Right cardiac atrium (tissue), 5 donors: ENCODE data around the gene FAM204A. TPM values are rescaled to one million over a fixed set of nuclear protein-coding genes. Genes with fewer than 3 reads are reported as not detected.

Source experiments
- ATAC-seq, 2 donors: fragments of 200-7000 bp; cut with Tn5 transposase; one replicate each; pipeline versions ENCODE4 v1.8.0 to v1.9.1; 2020; ENCODE audit warnings: moderate library complexity in 2 of 2, mild to moderate bottlenecking in 1 of 2
- DNase-seq, 3 donors: peaks; one replicate each; pipeline ENCODE4 v3.0.0-alpha.2; 2020
- H3K27ac ChIP-seq: one replicate; pipeline ENCODE4 v1.5.1; 2013; ENCODE audit warnings: mild to moderate bottlenecking, low read length, control low read depth, moderate library complexity
- H3K27me3 ChIP-seq: one replicate; pipeline ENCODE4 v1.6.1; 2013; ENCODE audit not compliant: control insufficient read depth, insufficient read depth
- H3K4me1 ChIP-seq: one replicate; pipeline ENCODE4 v1.6.1; 2013; ENCODE audit warnings: low read length; ENCODE audit not compliant: control insufficient read depth, insufficient read depth
- H3K4me3 ChIP-seq: one replicate; pipeline ENCODE4 v1.5.1; 2013; ENCODE audit warnings: low read length, control low read depth
- H3K9me3 ChIP-seq: one replicate; pipeline ENCODE4 v1.6.1; 2013; ENCODE audit warnings: low read length; ENCODE audit not compliant: control insufficient read depth
- WGBS: extraction: QIAGEN DNeasy Blood & Tissue Kit; methylation state at CpG from one replicate; pipeline ENCODE4 v1.1.7; 2013; 5-methylcytosine and 5-hydroxymethylcytosine counted together
- intact Hi-C, 4 donors: fragments of 100-400 bp; cut with DNase I; formaldehyde crosslinking; loops; one replicate each; pipeline versions ENCODE4 v1.11.0 to v1.14.0; 2022 to 2023
- long read RNA-seq, 4 donors: library from polyadenylated mRNA; unstranded; transcript quantifications; one replicate each; pipeline ENCODE4 v2.0.0, GENCODE V29; 2020 to 2021
- polyA plus RNA-seq: library from polyadenylated mRNA; stranded (reverse); fragments of 200-250 nt; gene quantifications from one replicate; pipeline ENCODE4 v1.2.3, GENCODE V29; 2013
- total RNA-seq, 4 donors: library from RNA; stranded (reverse); fragmentation: NEBNext Ultra II Directional; extraction: Animal tissue kit (Norgen Biotek cat#: 25700); gene quantifications; one replicate each; pipeline ENCODE4 v1.2.1, GENCODE V29; 2021
- donor health status: healthy with polysubstance abuse.
- donor health status: DM: no; HTN: yes; CAD: no.
- donor health status: DM: no; HTN: no; CAD: no.
- donor health status: DM: no; HTN: yes; CAD: no; lungs with severe emphysema.
- donor health status: DM: yes; HTN: yes; CAD: no.

FAM204A gene
- total RNA-seq (10 to 100 TPM; 52.2 to 80.9 (median 61.7) TPM), polyA plus RNA-seq (42.3 TPM)
- long read RNA-seq, donor 1, full-length matches to known transcripts: 35 of 51 reads
- long read RNA-seq, donor 1, partial matches to known transcripts: 5 of 51 reads
- long read RNA-seq, donor 1, other reads (novel, unspliced or antisense): 11 of 51 reads
- long read RNA-seq, donor 2, full-length matches to known transcripts: 13 of 18 reads
- long read RNA-seq, donor 2, partial matches to known transcripts: 1 of 18 reads
- long read RNA-seq, donor 2, other reads (novel, unspliced or antisense): 4 of 18 reads
- long read RNA-seq, donor 3, full-length matches to known transcripts: 63 of 85 reads
- long read RNA-seq, donor 3, partial matches to known transcripts: 11 of 85 reads
- long read RNA-seq, donor 3, other reads (novel, unspliced or antisense): 11 of 85 reads
- long read RNA-seq, donor 4, full-length matches to known transcripts: 20 of 23 reads
- long read RNA-seq, donor 4, partial matches to known transcripts: 0 of 23 reads
- long read RNA-seq, donor 4, other reads (novel, unspliced or antisense): 3 of 23 reads

DNA sequence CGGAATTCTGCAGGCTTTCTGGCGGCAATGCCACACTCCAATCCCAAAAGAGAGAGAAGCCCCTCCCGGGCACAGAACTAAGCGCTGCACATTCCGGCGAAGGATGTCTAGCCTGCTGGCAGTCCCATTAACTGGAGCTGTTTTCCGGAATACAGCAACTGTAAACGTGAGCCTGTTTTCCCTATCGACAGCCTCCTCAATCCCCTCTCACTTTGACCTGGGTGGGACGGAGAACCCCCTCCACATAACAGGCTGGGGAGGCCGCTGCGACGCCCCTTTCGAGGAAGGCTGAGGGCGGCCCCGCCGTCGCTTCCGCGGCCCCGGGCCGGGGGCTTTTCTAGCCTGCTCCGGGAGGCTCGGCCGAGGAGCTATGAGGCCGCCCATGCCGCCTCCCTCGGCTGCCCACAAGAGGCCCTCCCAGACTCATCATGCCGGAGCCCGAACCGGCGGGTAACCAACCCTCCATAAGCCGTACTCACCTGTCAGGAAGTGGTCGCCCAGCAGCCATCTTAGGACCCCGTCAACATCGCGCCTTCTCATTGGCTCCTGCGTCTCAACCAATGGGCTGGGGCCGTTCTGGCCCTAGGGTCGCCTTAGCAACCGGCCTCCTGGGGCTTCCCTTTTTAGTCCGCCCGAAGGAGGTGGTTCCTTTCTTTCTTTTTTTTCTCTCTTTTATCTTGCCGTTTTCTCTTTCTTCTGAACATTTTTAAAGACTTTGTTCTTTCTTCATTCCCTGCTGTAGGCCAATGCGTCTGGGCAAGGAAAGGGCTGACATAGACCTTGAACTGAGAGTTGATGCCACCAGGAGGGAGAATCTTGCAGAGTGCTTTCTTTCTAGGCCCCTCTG, at the start of gene FAM204A:
Gene FAM204A, minus strand, starts transcription at position 534 of the 847 bp plus-strand sequence. CDS start 5,909 bp downstream, outside the sequence.
- Histone ChIP-seq H3K27ac (peak within 1 kb of the TSS; percentile 78), H3K27me3 (no peaks in the 10 kb centered on the region), H3K9me3 (no peaks in the 10 kb centered on the region), H3K4me3 (peak within 1 kb of the TSS; percentile 100), H3K4me1 (no peaks in the 10 kb centered on the region)
- intact Hi-C loops: no loop called here
- DNase-seq: peak; percentile 93 to 98 (median 96)
- ATAC-seq: peak; percentile 99 to 100
- under 1% methylated on average over 45 of the region's 45 CpGs for WGBS

GRCh38 chr10:118383699-118384098, 41.6 kb upstream of the FAM204A start:
- DNase-seq: no peak
- Histone ChIP-seq H3K9me3 (peaks cover 2% of the 10 kb centered on the region), H3K4me3 (no peak overlapping the region), H3K27me3 (peaks cover under 1% of the 10 kb centered on the region), H3K27ac (no peak overlapping the region), H3K4me1 (no peaks in the 10 kb centered on the region)
- no peak for ATAC-seq
- WGBS: 78% methylated on average over 1 of the region's 1 CpG
- intact Hi-C loops: no loop called here

GRCh38 chr10:118383063-118383689, 41.1 kb upstream of the FAM204A start:
- ATAC-seq: no peak
- 72% methylated on average over 4 of the region's 4 CpGs for WGBS
- H3K27ac ChIP-seq: no peak overlapping the region
- DNase-seq: no peak
- no peak overlapping the region for H3K4me3 ChIP-seq
- H3K4me1 ChIP-seq: no peaks in the 10 kb centered on the region
- intact Hi-C loops: no loop called here
- no peaks in the 10 kb centered on the region for H3K9me3 ChIP-seq
- H3K27me3 ChIP-seq: no peaks in the 10 kb centered on the region

- intact Hi-C loops: no loop called here
- Histone ChIP-seq H3K27me3 (no peaks in the 10 kb centered on the region), H3K27ac (no peak overlapping the region), H3K4me3 (no peak overlapping the region), H3K4me1 (no peaks in the 10 kb centered on the region), H3K9me3 (no peaks in the 10 kb centered on the region)
- ATAC-seq: no peak
- no peak for DNase-seq
These were observed 32.3 kb upstream of the FAM204A start for GRCh38 chr10:118374404-118374803.

- H3K27me3 ChIP-seq: no peaks in the 10 kb centered on the region
- no peak for ATAC-seq
- intact Hi-C loops: no loop called here
- WGBS: 49% methylated on average over 4 of the region's 4 CpGs
- H3K9me3 ChIP-seq: no peaks in the 10 kb centered on the region
- H3K27ac ChIP-seq: no peak overlapping the region
- no peak for DNase-seq
- H3K4me3 ChIP-seq: no peak overlapping the region
- no peaks in the 10 kb centered on the region for H3K4me1 ChIP-seq
These were observed 31.7 kb upstream of the FAM204A start for GRCh38 chr10:118373786-118374185.

GRCh38 chr10:118370499-118370898, 28.4 kb upstream of the FAM204A start:
- intact Hi-C loops: no loop called here
- Histone ChIP-seq H3K27ac (no peak overlapping the region), H3K4me3 (no peak overlapping the region), H3K4me1 (no peaks in the 10 kb centered on the region), H3K27me3 (no peaks in the 10 kb centered on the region), H3K9me3 (no peaks in the 10 kb centered on the region)
- DNase-seq: no peak
- 90% methylated on average over 2 of the region's 2 CpGs for WGBS
- no peak for ATAC-seq

DNA sequence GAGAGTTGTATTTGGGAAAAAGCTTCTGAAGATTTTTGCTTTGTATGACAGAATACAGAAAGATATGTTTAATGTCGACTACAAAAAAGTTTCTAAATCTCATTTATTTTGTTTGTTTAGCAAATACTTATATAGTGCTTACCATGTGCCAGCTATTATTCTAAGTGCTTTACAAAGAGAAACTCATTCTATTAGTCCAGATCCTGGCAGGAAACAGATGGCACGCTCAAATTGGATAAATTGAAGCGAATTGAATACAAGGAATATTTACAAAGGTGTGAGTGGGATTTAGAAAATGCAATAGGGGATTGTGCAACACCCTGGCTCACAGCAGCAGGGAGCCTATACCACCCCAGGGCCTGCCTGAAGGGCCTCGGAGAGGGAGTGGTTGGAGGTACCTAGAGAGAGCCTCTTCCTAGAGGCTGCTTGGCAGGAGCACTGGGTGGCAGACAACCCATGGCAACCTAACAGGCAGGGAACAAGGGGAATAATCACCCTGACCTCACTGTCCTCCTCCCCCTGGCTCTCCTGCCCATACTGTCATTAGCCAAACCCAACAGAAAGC, 27.6 kb upstream of the FAM204A start:
- no peak overlapping the region for H3K27ac ChIP-seq
- H3K27me3 ChIP-seq: no peaks in the 10 kb centered on the region
- intact Hi-C loops: no loop called here
- H3K4me3 ChIP-seq: no peak overlapping the region
- ATAC-seq: no peak
- WGBS: 69% methylated on average over 4 of the region's 4 CpGs
- no peak for DNase-seq
- no peaks in the 10 kb centered on the region for H3K9me3 ChIP-seq
- H3K4me1 ChIP-seq: no peaks in the 10 kb centered on the region

DNA sequence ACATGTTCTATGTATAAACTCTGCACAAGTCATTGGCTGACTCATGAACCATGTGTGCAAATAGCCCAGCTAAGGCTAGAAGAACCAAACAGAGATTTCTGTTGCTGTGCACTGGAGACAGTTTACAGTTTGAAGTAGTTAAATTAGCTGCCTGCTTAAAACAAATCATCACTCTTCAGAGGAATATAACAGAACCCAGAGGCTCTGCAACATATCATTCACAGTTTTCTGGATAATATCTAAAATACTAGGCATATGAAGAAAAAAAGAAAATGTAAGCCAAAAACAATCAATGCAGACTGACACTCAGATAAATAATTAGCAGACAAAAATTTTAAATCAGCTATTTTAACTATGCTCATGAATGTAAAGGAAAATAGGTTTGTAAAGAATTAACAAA, 23.6 kb upstream of the FAM204A start:
- ATAC-seq (no peak), DNase-seq (no peak)
- Histone ChIP-seq H3K4me1 (no peaks in the 10 kb centered on the region), H3K27ac (no peak overlapping the region), H3K9me3 (no peaks in the 10 kb centered on the region), H3K27me3 (no peaks in the 10 kb centered on the region), H3K4me3 (no peak overlapping the region)
- intact Hi-C loops: no loop called here

GRCh38 chr10:118362103-118362502, 20.0 kb upstream of the FAM204A start:
- H3K9me3 ChIP-seq: no peaks in the 10 kb centered on the region
- H3K4me3 ChIP-seq: no peak overlapping the region
- H3K27ac ChIP-seq: no peak overlapping the region
- H3K27me3 ChIP-seq: no peaks in the 10 kb centered on the region
- no peak for DNase-seq
- ATAC-seq: no peak
- H3K4me1 ChIP-seq: no peaks in the 10 kb centered on the region
- 86% methylated on average over 1 of the region's 1 CpG for WGBS
- intact Hi-C loops: no loop called here

GRCh38 chr10:118358327-118358726, 16.2 kb upstream of the FAM204A start:
- DNase-seq (no peak), ATAC-seq (no peak)
- intact Hi-C loops: no loop called here
- H3K4me1 ChIP-seq: no peaks in the 10 kb centered on the region
- no peaks in the 10 kb centered on the region for H3K9me3 ChIP-seq
- H3K4me3 ChIP-seq: no peak overlapping the region
- no peaks in the 10 kb centered on the region for H3K27me3 ChIP-seq
- WGBS: 84% methylated on average over 6 of the region's 6 CpGs
- H3K27ac ChIP-seq: no peak overlapping the region
